ENCODE data around the gene LRCOL1.
A peak's percentile ranks its signal among the peaks of the same experiment; 100 is the strongest.

Gene LRCOL1

GRCh38 chr12:132577191-132577920 is 33.0 kb downstream of the LRCOL1 start:
- Histone ChIP-seq H3K4me2 (ENCODE audit: low read length) (no peak overlapping the region), H4K20me1 (ENCODE audit: insufficient read depth, low read length) (no peaks in the 10 kb centered on the region), H3K27me3 (ENCODE audit: low read depth, low read length) (no peaks in the 10 kb centered on the region), H3K9ac (ENCODE audit: low read length) (no peak overlapping the region), H3K9me3 (ENCODE audit: insufficient read depth, low read length) (no peaks in the 10 kb centered on the region), H3K36me3 (replicated peaks; ENCODE audit: low read depth, low read length) (peaks cover 43% of the 10 kb centered on the region), H3K4me1 (ENCODE audit: low read length) (peaks cover 18% of the 10 kb centered on the region), H2AFZ (ENCODE audit: low read depth, low read length) (no peak overlapping the region), H3K27ac (ENCODE audit: low read length) (0 out of 2 replicates have a peak overlapping the region, but pooled peaks have one; percentile 87), H3K4me3 (ENCODE audit: low read length) (no peak overlapping the region), H3K79me2 (ENCODE audit: low read length) (no peaks in the 10 kb centered on the region)
- TF ChIP-seq CTCF (IDR thresholded peaks at IDR 0.05; ENCODE audit: low read depth, low read length), result no peak
- no peak for TF ChIP-seq EZH2phosphoT487 (IDR thresholded peaks at IDR 0.05; ENCODE audit: low read depth)

GRCh38 chr12:132576701-132577100 is 33.7 kb downstream of the LRCOL1 start:
- Histone ChIP-seq H3K9ac (ENCODE audit: low read length) (no peak overlapping the region), H3K9me3 (ENCODE audit: insufficient read depth, low read length) (no peaks in the 10 kb centered on the region), H3K4me3 (ENCODE audit: low read length) (no peak overlapping the region), H3K36me3 (replicated peaks; ENCODE audit: low read depth, low read length) (peaks cover 42% of the 10 kb centered on the region), H3K27me3 (ENCODE audit: low read depth, low read length) (no peaks in the 10 kb centered on the region), H3K27ac (ENCODE audit: low read length) (peak overlapping the region; percentile 87), H3K4me1 (ENCODE audit: low read length) (peaks cover 18% of the 10 kb centered on the region), H3K79me2 (ENCODE audit: low read length) (no peaks in the 10 kb centered on the region), H3K4me2 (ENCODE audit: low read length) (no peak overlapping the region), H4K20me1 (ENCODE audit: insufficient read depth, low read length) (no peaks in the 10 kb centered on the region), H2AFZ (ENCODE audit: low read depth, low read length) (no peak overlapping the region)
- TF ChIP-seq CTCF (IDR thresholded peaks at IDR 0.05; ENCODE audit: low read depth, low read length) (no peak), EZH2phosphoT487 (IDR thresholded peaks at IDR 0.05; ENCODE audit: low read depth) (no peak)

- H3K9me3 ChIP-seq (ENCODE audit: insufficient read depth, low read length), result no peaks in the 10 kb centered on the region
- H3K27me3 ChIP-seq (ENCODE audit: low read depth, low read length), result no peaks in the 10 kb centered on the region
- peaks cover 45% of the 10 kb centered on the region for H3K36me3 ChIP-seq (replicated peaks; ENCODE audit: low read depth, low read length)
- no peak overlapping the region for H3K4me3 ChIP-seq (ENCODE audit: low read length)
- H3K79me2 ChIP-seq (ENCODE audit: low read length), result no peaks in the 10 kb centered on the region
- H3K4me1 ChIP-seq (ENCODE audit: low read length), result peaks cover 18% of the 10 kb centered on the region
- no peaks in the 10 kb centered on the region for H4K20me1 ChIP-seq (ENCODE audit: insufficient read depth, low read length)
- peak overlapping the region; percentile 45 for H3K4me2 ChIP-seq (ENCODE audit: low read length)
- H2AFZ ChIP-seq (ENCODE audit: low read depth, low read length), result no peak overlapping the region
- no peak for TF ChIP-seq CTCF (IDR thresholded peaks at IDR 0.05; ENCODE audit: low read depth, low read length)
- TF ChIP-seq EZH2phosphoT487 (IDR thresholded peaks at IDR 0.05; ENCODE audit: low read depth), result no peak
- peak overlapping the region; percentile 87 for H3K27ac ChIP-seq (ENCODE audit: low read length)
- peak overlapping the region; percentile 20; the same call in 1 of the 2 replicates for H3K9ac ChIP-seq (ENCODE audit: low read length)
These were observed 34.7 kb downstream of the LRCOL1 start for GRCh38 chr12:132575661-132576060.

- no peaks in the 10 kb centered on the region for H3K27me3 ChIP-seq (ENCODE audit: low read depth, low read length)
- H2AFZ ChIP-seq (ENCODE audit: low read depth, low read length), result no peak overlapping the region
- no peaks in the 10 kb centered on the region for H3K79me2 ChIP-seq (ENCODE audit: low read length)
- no peaks in the 10 kb centered on the region for H3K9me3 ChIP-seq (ENCODE audit: insufficient read depth, low read length)
- H3K27ac ChIP-seq (ENCODE audit: low read length), result no peak overlapping the region
- H3K9ac ChIP-seq (ENCODE audit: low read length), result no peak overlapping the region
- H3K4me1 ChIP-seq (ENCODE audit: low read length), result peaks cover 18% of the 10 kb centered on the region
- TF ChIP-seq CTCF (IDR thresholded peaks at IDR 0.05; ENCODE audit: low read depth, low read length) (no peak), EZH2phosphoT487 (IDR thresholded peaks at IDR 0.05; ENCODE audit: low read depth) (no peak)
- H3K4me2 ChIP-seq (ENCODE audit: low read length), result no peak overlapping the region
- H3K36me3 ChIP-seq (replicated peaks; ENCODE audit: low read depth, low read length), result peaks cover 45% of the 10 kb centered on the region
- H3K4me3 ChIP-seq (ENCODE audit: low read length), result no peak overlapping the region
- H4K20me1 ChIP-seq (ENCODE audit: insufficient read depth, low read length), result no peaks in the 10 kb centered on the region
These were observed 35.9 kb downstream of the LRCOL1 start for GRCh38 chr12:132574271-132574996.
